Measurements from ENCODE around the gene TBC1D22A.
"Not testable (repeated sequence)": the region's sequence is repeated elsewhere in the genome, so short reads cannot be mapped to it uniquely, and the experiment has no call there.

Gene TBC1D22A

GRCh38 chr22:46779651-46780050 is 17.2 kb downstream of the TBC1D22A start:
- DNase-seq (ENCODE audit: low read depth): no peak
- TF ChIP-seq CTCF (IDR thresholded peaks at IDR 0.05; ENCODE audit: low read length, missing control alignments): no peak
- H3K4me3 ChIP-seq (replicated peaks; ENCODE audit: low read depth, low read length): no peak overlapping the region

- no peak for TF ChIP-seq CTCF (IDR thresholded peaks at IDR 0.05; ENCODE audit: low read length, missing control alignments)
- DNase-seq (ENCODE audit: low read depth): no peak
- H3K4me3 ChIP-seq (replicated peaks; ENCODE audit: low read depth, low read length): no peak overlapping the region
Measured at GRCh38 chr22:46780453-46780852, 18.0 kb downstream of the TBC1D22A start.

GRCh38 chr22:46781291-46781690 is 18.8 kb downstream of the TBC1D22A start:
- TF ChIP-seq CTCF (IDR thresholded peaks at IDR 0.05; ENCODE audit: low read length, missing control alignments): no peak
- no peak overlapping the region for H3K4me3 ChIP-seq (replicated peaks; ENCODE audit: low read depth, low read length)
- no peak for DNase-seq (ENCODE audit: low read depth)

GRCh38 chr22:46782200-46782599 is 19.8 kb downstream of the TBC1D22A start:
- not testable (repeated sequence) for H3K4me3 ChIP-seq (replicated peaks; ENCODE audit: low read depth, low read length); DNase-seq (ENCODE audit: low read depth)

GRCh38 chr22:46783721-46784120 is 21.3 kb downstream of the TBC1D22A start:
- no peak for TF ChIP-seq CTCF (IDR thresholded peaks at IDR 0.05; ENCODE audit: low read length, missing control alignments)
- DNase-seq (ENCODE audit: low read depth): no peak
- H3K4me3 ChIP-seq (replicated peaks; ENCODE audit: low read depth, low read length): no peak overlapping the region

- H3K4me3 ChIP-seq (replicated peaks; ENCODE audit: low read depth, low read length): no peak overlapping the region
- TF ChIP-seq CTCF (IDR thresholded peaks at IDR 0.05; ENCODE audit: low read length, missing control alignments): no peak
- DNase-seq (ENCODE audit: low read depth): no peak
Measured at GRCh38 chr22:46788441-46789172, 26.2 kb downstream of the TBC1D22A start.

GRCh38 chr22:46789992-46790391 is 27.5 kb downstream of the TBC1D22A start:
- no peak for TF ChIP-seq CTCF (IDR thresholded peaks at IDR 0.05; ENCODE audit: low read length, missing control alignments)
- no peak overlapping the region for H3K4me3 ChIP-seq (replicated peaks; ENCODE audit: low read depth, low read length)
- DNase-seq (ENCODE audit: low read depth): no peak
